Measurements from ENCODE around the gene ANKRD65.

GRCh38 chr1:1399872-1400575 is 21.1 kb downstream of the ANKRD65 start:
- no peak for TF ChIP-seq FOXP2 (optimal IDR thresholded peaks at IDR 0.05; ENCODE audit: borderline replicate concordance, extremely low read depth, extremely low read length, insufficient read depth)
- TF ChIP-seq REST (IDR thresholded peaks at IDR 0.05; ENCODE audit: insufficient read depth in 1 of 2, low read depth in 2 of 2, low read length in 2 of 2): no peak

Measured in PFSK-1 (cell line).